Stimulated activated CD4-positive, alpha-beta T cell treated with anti-CD3 and anti-CD28 coated beads, Interleukin-1b, Interleukin-23, amount 100 ng/mL, for 1 hour (primary cell): ENCODE results near the gene PCSK4.
A peak's percentile ranks its signal among the peaks of the same experiment; 100 is the strongest.

Experiments
- DNase-seq, 2 donors: peaks; one replicate each; pipeline ENCODE4 v3.0.0-alpha.2; 2020; ENCODE audit warnings: low read depth in 2 of 2

PCSK4 gene

DNA sequence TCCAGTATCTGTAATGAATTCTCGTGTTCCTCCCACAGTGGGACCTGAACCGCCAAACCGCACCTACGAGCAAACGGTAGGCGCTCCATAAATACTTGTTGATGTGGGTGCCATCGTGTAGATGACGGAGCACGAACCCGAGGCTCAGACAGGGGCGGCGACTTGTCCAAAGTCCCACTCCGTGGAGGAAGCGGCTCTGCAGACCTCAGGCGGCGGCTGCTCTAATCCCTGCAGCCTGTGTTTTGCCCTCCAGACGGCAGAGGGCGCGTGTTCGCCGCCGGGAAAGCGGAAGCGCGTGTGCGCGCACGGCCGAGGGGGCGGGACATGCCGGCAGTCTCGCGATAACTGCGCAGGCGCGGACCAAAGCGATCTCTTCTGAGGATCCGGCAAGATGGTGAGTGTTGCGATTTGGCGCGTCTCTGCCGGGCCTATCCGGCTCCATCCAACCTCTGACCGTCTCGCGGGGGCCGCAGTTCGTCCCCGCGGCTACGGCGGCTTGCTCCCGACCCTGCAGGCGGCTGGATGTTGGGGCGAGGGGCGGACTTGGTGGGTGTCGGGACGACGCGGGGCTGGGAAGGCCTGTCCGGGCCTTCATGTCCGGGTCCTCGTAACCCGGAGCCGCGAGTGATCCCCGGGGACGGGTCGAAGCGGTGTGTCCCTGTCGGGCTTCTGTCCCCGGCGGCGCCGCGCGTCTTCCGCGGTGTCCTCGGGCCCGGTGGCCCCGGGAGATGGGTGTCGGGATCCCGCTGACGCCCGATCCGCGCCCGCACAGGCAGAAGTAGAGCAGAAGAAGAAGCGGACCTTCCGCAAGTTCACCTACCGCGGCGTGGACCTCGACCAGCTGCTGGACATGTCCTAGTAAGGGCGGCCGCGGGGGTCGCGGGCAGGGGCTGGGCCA is 51.9 kb downstream of the PCSK4 start, which contains the start of gene RPS15:
RPS15 (plus strand) TSS at position 362 of the 898 bp plus-strand sequence; CDS start at position 392, 30 bp downstream.
- peak; percentile 91 to 92 for DNase-seq

DNA sequence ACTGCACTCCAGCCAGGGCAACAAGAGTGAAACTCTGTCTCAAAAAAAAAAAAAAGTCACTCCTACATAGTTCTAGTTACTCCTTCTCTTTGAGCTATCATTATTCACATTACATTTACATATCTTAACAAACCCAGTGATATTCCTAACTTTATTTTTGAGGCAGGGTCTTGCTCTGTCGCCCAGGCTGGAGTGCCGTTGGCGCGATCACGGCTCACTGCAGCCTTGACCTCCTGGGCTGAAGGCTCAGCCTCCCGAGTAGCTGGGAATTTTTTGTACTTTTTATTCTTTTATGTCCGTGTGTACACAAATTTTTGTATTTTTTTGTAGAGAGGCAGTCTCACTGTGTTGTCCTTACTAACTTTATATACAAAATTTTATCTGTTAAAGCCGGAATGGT is 52.5 kb downstream of the PCSK4 start:
- no peak for DNase-seq

DNA sequence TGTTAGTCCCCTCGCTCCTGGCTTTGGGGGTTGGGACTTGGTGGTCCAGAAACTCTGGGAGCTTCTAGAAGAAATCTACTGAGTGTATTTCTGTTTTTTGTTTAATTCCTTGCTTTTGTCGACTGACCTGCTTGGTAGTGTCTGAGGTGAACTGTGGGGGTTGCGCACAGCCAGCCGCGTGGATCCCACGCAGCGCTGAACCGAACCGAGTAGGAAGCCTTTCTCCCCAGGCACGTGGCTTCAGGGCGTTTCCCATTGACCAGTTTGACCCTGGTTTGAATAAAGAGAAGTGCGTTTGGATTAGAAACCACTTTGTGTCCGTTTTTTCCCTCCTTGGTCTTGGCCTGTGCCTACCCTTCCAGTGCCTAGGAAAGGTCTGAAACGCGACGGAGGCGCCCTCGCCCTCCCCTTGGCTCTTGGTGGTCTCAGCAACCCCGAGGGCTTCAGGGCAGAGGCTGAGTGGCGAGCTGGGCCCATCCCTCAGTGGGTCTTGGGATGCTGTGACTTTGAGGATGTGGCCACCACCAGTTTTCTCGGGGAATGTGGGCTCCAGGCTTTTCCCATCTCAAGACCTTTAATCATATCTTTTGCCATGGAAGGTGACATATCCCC is 54.7 kb downstream of the PCSK4 start:
- DNase-seq, result no peak

DNA sequence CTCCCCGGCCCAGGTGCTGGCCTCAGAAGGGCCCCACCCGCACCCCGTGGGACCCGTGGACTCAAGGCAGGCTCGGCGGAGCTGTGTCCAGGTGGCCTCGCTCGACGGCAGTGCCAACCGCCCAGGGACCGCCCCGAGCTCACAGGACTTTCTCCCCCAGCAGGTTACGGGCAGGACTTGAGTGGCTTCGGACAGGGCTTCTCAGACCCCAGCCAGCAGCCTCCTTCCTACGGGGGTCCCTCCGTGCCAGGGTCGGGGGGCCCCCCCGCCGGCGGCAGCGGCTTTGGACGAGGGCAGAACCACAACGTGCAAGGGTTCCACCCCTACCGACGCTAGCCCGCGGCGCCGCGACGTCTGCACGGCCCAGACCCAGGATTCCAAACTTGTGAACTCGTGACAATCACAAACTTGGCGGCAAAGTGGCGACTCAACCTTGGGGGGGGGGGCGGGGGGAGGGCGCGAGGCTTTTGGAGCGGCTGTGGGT is 55.5 kb downstream of the PCSK4 start:
- DNase-seq, result no peak

DNA sequence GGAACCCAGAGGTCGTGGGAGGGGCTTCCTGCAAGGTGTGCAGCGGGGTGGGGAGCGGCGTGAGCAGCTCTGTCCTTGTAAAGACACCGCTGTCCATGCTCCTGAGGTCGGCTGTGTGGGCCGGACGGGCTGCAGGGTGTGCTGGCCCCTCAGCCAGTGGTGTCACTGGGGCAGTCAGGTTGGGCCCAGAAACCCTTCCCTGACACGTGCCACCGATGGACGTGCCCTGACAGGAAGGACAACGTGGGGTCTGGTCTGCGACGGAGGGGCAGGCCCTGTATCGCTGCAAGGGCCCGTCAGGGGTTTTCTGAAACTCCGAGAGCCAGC is 56.1 kb downstream of the PCSK4 start:
- no peak for DNase-seq

DNA sequence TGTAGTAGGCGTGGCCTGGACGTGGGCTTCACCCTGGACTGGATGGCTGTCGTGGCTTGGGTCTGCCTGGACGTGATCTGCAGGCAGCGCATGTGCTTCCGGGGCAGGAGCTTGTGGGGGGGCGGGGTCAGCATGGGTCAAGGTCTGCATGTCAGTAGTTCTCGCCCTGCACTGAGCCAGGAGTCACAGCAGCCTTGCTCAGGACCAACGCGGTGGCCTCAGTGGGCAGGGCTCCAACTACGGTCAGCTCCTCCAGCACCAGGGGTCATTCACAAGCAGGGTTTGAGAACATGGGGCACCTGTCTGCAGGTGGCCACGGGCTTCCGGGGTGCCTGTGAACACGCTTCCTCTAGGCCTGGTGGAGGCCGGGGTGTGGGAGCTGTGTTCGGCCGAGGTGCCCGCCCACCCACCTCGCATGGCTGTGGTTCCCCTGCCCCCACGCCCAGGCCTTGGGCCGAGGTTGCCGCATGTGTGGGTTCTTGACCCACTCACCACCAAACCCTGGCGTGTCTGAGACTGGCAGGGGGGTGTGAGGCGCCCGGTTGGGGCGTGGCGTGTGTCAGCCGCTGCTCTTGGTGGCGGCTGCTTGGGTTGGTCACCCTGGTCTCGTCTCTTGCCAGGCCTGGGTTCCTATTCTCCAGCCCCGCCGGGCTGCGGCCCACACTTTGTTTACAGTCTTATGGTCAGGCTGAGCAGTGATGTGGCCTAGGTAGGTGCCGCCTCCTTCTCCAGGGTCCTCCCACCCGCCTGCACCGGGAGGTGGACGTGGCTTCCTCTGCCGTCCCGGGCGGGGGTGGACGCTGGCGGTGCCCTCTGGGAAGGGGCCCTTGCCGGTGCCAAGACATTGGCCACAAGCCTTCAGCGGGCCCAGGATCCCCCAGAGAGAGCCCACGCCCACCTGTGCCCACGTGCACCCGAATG is 56.8 kb downstream of the PCSK4 start:
- no peak for DNase-seq

DNA sequence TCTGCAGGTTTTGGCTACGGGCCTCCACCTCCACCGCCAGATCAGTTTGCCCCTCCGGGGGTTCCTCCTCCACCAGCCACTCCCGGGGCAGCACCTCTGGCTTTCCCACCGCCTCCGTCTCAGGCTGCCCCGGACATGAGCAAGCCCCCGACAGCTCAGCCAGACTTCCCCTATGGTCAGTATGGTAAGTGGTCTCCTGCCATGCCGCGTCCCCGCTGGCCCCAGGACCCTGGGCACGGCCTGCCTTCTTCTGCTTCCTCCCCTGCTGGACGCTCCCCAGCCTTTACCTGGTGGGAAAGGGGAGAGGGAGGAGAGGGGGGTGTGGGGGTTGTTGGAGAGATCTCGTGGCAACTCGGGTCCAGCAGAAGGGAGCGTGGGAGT is 57.7 kb downstream of the PCSK4 start:
- no peak for DNase-seq

DNA sequence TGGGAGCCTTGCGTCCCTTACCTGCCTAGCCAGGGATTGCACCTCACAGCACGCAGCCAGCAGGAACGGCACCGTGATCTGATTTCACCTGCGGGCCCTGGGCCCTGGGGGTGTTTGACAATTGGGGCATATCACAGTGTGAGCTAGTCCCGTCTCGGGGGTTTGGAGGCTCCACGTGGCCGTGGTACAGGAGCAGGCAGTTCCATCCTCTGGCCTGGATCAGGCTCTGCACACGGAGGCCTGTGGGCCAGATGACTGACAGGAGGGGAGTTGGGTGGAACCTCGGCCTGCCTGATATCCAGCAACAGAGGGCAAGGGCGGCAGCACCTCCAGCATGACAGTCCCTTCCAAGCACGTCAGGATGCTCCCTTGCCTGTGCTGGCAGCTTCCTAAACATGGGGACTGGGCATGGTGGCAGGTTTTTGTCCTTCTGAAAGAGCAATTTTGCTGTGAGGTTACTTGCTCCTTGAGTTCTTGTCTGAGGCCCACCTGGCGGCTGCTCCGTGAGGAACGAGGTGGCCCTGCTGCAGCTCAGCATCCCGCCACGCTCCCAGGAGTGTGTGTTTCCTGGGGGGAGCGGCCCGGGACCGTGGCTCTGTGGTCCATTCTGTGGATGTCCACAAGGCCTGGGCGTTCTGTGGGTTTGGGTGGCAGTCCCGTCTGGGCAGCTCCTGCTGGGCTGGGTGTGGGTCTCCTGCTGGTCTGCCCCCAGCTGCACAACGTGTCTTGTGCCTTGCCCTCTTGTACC is 58.2 kb downstream of the PCSK4 start:
- DNase-seq, result no peak
